ENCODE data around the gene DCDC2. TPM values are rescaled to one million over a fixed set of nuclear protein-coding genes. Genes with fewer than 3 reads are reported as not detected.

The DCDC2 gene
- total and polyA plus RNA-seq, 4 donors = 0.51 to 13.0 (median 2.0) TPM

DNA sequence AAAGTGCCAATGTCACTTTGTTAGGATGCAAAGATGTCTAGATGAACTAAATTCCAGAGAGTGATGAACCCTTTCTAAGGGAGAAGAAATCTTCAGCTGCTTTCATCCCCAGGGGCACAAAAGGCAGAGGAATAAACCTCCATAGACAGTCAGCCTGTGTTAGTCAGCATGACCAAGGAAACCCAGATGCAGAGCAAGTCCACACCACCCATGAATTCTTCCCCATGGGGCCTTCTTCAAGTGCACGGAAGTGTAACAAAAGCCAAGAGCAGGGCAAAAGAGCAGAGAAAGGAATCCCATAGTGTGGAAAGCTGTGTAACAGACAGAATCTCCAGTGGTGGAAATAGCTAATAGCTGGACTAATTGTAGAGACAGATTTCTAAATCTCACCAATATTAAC, 50.0 kb downstream of the DCDC2 start:
- 41% methylated on average over 1 of the region's 1 CpG for WGBS
- Histone ChIP-seq H3K27me3 (ENCODE audit: control insufficient read depth in 4 of 4, insufficient read depth in 4 of 4, low read length in 3 of 4) (no peaks in the 10 kb centered on the region), H3K4me3 (ENCODE audit: low read depth in 1 of 3, low read length in 3 of 3) (no peak overlapping the region), H3K9ac (ENCODE audit: low read depth in 1 of 2, low read length in 2 of 2) (no peak overlapping the region), H3K4me1 (ENCODE audit: control insufficient read depth in 4 of 4, insufficient read depth in 4 of 4, low read length in 3 of 4) (peaks cover 0 to 3% (median 0%) of the 10 kb centered on the region in 4 donors), H3K36me3 (ENCODE audit: control insufficient read depth in 4 of 4, insufficient read depth in 3 of 4, low read depth in 1 of 4, low read length in 3 of 4) (no peaks in the 10 kb centered on the region), H3K27ac (ENCODE audit: low read depth in 1 of 2, low read length in 2 of 2) (no peak overlapping the region), H3K9me3 (ENCODE audit: control insufficient read depth in 4 of 4, low read length in 3 of 4) (peaks cover 2 to 9% (median 3%) of the 10 kb centered on the region in 4 donors)
- no peak for DNase-seq (ENCODE audit: low spot score)
- no peak for TF ChIP-seq YY1 (IDR thresholded peaks at IDR 0.05)

DNA sequence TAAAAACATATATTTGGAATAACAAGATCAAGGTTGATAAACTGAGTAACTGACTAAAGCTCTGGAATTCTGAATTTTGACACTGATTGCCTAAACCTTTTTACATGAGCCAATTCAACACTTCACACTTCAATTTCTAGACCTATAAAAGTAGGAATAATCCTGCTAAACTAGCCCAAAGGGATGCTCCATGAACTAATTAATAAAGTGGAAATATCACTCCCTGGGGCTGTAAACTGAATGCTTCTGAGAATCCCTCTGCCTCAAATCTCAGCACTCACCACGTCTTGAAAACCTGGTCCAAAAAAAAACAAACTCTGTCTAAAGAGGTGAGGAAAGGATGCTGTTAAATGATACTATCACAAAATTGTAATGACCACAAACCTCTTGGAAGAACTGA, 50.9 kb downstream of the DCDC2 start:
- H3K4me3 ChIP-seq (ENCODE audit: low read depth in 1 of 3, low read length in 3 of 3) = no peak overlapping the region
- no peak for DNase-seq (ENCODE audit: low spot score)
- H3K9me3 ChIP-seq (ENCODE audit: control insufficient read depth in 4 of 4, low read length in 3 of 4) = peaks cover under 1 to 9% (median 3%) of the 10 kb centered on the region in 4 donors
- WGBS = 77% methylated on average over 1 of the region's 1 CpG
- H3K4me1 ChIP-seq (ENCODE audit: control insufficient read depth in 4 of 4, insufficient read depth in 4 of 4, low read length in 3 of 4) = peaks cover 0 to 3% (median 0%) of the 10 kb centered on the region in 4 donors
- no peak overlapping the region for H3K27ac ChIP-seq (ENCODE audit: low read depth in 1 of 2, low read length in 2 of 2)
- no peak overlapping the region for H3K9ac ChIP-seq (ENCODE audit: low read depth in 1 of 2, low read length in 2 of 2)
- no peak for TF ChIP-seq RXRA (IDR thresholded peaks at IDR 0.05)
- TF ChIP-seq, protein P1, sequence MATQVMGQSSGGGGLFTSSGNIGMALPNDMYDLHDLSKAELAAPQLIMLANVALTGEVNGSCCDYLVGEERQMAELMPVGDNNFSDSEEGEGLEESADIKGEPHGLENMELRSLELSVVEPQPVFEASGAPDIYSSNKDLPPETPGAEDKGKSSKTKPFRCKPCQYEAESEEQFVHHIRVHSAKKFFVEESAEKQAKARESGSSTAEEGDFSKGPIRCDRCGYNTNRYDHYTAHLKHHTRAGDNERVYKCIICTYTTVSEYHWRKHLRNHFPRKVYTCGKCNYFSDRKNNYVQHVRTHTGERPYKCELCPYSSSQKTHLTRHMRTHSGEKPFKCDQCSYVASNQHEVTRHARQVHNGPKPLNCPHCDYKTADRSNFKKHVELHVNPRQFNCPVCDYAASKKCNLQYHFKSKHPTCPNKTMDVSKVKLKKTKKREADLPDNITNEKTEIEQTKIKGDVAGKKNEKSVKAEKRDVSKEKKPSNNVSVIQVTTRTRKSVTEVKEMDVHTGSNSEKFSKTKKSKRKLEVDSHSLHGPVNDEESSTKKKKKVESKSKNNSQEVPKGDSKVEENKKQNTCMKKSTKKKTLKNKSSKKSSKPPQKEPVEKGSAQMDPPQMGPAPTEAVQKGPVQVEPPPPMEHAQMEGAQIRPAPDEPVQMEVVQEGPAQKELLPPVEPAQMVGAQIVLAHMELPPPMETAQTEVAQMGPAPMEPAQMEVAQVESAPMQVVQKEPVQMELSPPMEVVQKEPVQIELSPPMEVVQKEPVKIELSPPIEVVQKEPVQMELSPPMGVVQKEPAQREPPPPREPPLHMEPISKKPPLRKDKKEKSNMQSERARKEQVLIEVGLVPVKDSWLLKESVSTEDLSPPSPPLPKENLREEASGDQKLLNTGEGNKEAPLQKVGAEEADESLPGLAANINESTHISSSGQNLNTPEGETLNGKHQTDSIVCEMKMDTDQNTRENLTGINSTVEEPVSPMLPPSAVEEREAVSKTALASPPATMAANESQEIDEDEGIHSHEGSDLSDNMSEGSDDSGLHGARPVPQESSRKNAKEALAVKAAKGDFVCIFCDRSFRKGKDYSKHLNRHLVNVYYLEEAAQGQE (IDR thresholded peaks at IDR 0.05) = no peak
- TF ChIP-seq, protein P2, sequence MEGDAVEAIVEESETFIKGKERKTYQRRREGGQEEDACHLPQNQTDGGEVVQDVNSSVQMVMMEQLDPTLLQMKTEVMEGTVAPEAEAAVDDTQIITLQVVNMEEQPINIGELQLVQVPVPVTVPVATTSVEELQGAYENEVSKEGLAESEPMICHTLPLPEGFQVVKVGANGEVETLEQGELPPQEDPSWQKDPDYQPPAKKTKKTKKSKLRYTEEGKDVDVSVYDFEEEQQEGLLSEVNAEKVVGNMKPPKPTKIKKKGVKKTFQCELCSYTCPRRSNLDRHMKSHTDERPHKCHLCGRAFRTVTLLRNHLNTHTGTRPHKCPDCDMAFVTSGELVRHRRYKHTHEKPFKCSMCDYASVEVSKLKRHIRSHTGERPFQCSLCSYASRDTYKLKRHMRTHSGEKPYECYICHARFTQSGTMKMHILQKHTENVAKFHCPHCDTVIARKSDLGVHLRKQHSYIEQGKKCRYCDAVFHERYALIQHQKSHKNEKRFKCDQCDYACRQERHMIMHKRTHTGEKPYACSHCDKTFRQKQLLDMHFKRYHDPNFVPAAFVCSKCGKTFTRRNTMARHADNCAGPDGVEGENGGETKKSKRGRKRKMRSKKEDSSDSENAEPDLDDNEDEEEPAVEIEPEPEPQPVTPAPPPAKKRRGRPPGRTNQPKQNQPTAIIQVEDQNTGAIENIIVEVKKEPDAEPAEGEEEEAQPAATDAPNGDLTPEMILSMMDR (IDR thresholded peaks at IDR 0.05; ENCODE audit: low read depth, low read length, missing input control) = no peak
- TF ChIP-seq, protein P3, sequence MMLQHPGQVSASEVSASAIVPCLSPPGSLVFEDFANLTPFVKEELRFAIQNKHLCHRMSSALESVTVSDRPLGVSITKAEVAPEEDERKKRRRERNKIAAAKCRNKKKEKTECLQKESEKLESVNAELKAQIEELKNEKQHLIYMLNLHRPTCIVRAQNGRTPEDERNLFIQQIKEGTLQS (IDR thresholded peaks at IDR 0.05) = no peak
- no peak for TF ChIP-seq HNF4A (conservative IDR thresholded peaks at IDR 0.05)
- TF ChIP-seq NR2F2 (IDR thresholded peaks at IDR 0.05) = no peak
- no peak for TF ChIP-seq FOXA2 (IDR thresholded peaks at IDR 0.05)
- no peak for TF ChIP-seq RAD21 (IDR thresholded peaks at IDR 0.05)
- no peak for TF ChIP-seq TAF1 (conservative IDR thresholded peaks at IDR 0.05)
- TF ChIP-seq, protein P4, sequence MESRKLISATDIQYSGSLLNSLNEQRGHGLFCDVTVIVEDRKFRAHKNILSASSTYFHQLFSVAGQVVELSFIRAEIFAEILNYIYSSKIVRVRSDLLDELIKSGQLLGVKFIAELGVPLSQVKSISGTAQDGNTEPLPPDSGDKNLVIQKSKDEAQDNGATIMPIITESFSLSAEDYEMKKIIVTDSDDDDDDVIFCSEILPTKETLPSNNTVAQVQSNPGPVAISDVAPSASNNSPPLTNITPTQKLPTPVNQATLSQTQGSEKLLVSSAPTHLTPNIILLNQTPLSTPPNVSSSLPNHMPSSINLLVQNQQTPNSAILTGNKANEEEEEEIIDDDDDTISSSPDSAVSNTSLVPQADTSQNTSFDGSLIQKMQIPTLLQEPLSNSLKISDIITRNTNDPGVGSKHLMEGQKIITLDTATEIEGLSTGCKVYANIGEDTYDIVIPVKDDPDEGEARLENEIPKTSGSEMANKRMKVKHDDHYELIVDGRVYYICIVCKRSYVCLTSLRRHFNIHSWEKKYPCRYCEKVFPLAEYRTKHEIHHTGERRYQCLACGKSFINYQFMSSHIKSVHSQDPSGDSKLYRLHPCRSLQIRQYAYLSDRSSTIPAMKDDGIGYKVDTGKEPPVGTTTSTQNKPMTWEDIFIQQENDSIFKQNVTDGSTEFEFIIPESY (IDR thresholded peaks at IDR 0.05) = no peak
- TF ChIP-seq JUND (IDR thresholded peaks at IDR 0.05) = no peak
- no peak for TF ChIP-seq YY1 (IDR thresholded peaks at IDR 0.05)
- H3K27me3 ChIP-seq (ENCODE audit: control insufficient read depth in 4 of 4, insufficient read depth in 4 of 4, low read length in 3 of 4) = no peaks in the 10 kb centered on the region
- no peaks in the 10 kb centered on the region for H3K36me3 ChIP-seq (ENCODE audit: control insufficient read depth in 4 of 4, insufficient read depth in 3 of 4, low read depth in 1 of 4, low read length in 3 of 4)

All from liver (tissue), 9 donors.